WTC11 (cell line): ENCODE measurements around the gene DNAH11. TPM values are rescaled to one million over a fixed set of nuclear protein-coding genes. Genes with fewer than 3 reads are reported as not detected.

Source experiments
- ATAC-seq: fragments of 200-7000 bp; cut with Tn5 transposase; 2 replicates; pipeline ENCODE4 v1.10.0; 2021; ENCODE audit warnings: mild to moderate bottlenecking, moderate library complexity
- CTCF ChIA-PET: fragments of 300-600 bp; sonication (Branson Sonifier 250); formaldehyde crosslinking; loops from one replicate; lab custom pipeline; 2021; ENCODE audit warnings: antibody characterized with exemption; lab: Charles Lee
- POLR2A ChIA-PET: fragments of 350-600 bp; sonication (Branson Sonifier 250); formaldehyde crosslinking; loops from one replicate; lab custom pipeline; 2021; ENCODE audit warnings: antibody characterized with exemption; lab: Charles Lee
- DNase-seq: peaks from one replicate; pipeline ENCODE4 v3.0.0; 2021; ENCODE audit warnings: low spot score
- H3K27ac Mint-ChIP-seq: 2 replicates; pipeline ENCODE4 v1.8.0; 2021; ENCODE audit warnings: mixed read lengths
- H3K27me3 Mint-ChIP-seq: 2 replicates; pipeline ENCODE4 v1.8.0; 2021; ENCODE audit warnings: low read depth, mild to moderate bottlenecking, moderate library complexity, mixed read lengths
- H3K36me3 Mint-ChIP-seq: 2 replicates; pipeline ENCODE4 v1.8.0; 2021; ENCODE audit warnings: mixed read lengths
- H3K4me1 Mint-ChIP-seq: 2 replicates; pipeline ENCODE4 v1.8.0; 2022; ENCODE audit warnings: mixed read lengths
- H3K4me3 Mint-ChIP-seq: 2 replicates; pipeline ENCODE4 v1.8.0; 2021; ENCODE audit warnings: mild to moderate bottlenecking, moderate library complexity, mixed read lengths
- H3K9me3 Mint-ChIP-seq: 2 replicates; pipeline ENCODE4 v1.8.0; 2021; ENCODE audit warnings: mixed read lengths
- ATF3 ChIP-seq: sonication (generic); formaldehyde crosslinking; conservative IDR thresholded peaks from 2 replicates; pipeline ENCODE4 v1.8.1; 2022; ENCODE audit warnings: mild to moderate bottlenecking, missing genetic modification reagents
- CBFB ChIP-seq: sonication (generic); formaldehyde crosslinking; IDR thresholded peaks from 2 replicates; pipeline ENCODE4 v1.8.1; 2022; ENCODE audit warnings: mild to moderate bottlenecking, low read depth, missing genetic modification reagents
- E2F4 ChIP-seq: sonication (generic); formaldehyde crosslinking; IDR thresholded peaks from 2 replicates; pipeline ENCODE4 v1.8.1; 2022; ENCODE audit warnings: low read depth, mild to moderate bottlenecking, moderate library complexity, missing genetic modification reagents, borderline replicate concordance
- FOXK1 ChIP-seq: sonication (generic); formaldehyde crosslinking; IDR thresholded peaks from 2 replicates; pipeline ENCODE4 v1.8.0; 2022; ENCODE audit warnings: mild to moderate bottlenecking, moderate library complexity, missing genetic modification reagents
- GABPB1 ChIP-seq: sonication (generic); formaldehyde crosslinking; IDR thresholded peaks from 2 replicates; pipeline ENCODE4 v1.8.1; 2023; ENCODE audit warnings: mild to moderate bottlenecking, missing genetic modification reagents
- HMGA2 ChIP-seq: fragments of 250-450 bp; sonication (Bioruptor Pico); IDR thresholded peaks from 2 replicates; pipeline ENCODE4 v1.4.0; 2021; ENCODE audit warnings: mild to moderate bottlenecking, moderate library complexity
- NFYB ChIP-seq: sonication (generic); formaldehyde crosslinking; conservative IDR thresholded peaks from 2 replicates; pipeline ENCODE4 v1.8.0; 2022; ENCODE audit warnings: low read depth, missing genetic modification reagents
- NR2C2 ChIP-seq: sonication (generic); formaldehyde crosslinking; IDR thresholded peaks from 2 replicates; pipeline ENCODE4 v1.8.0; 2022; ENCODE audit warnings: mild to moderate bottlenecking, missing genetic modification reagents
- PRRX2 ChIP-seq: fragments of 250-450 bp; sonication (Bioruptor Pico); IDR thresholded peaks from 2 replicates; pipeline ENCODE4 v1.8.0; 2021; ENCODE audit warnings: mild to moderate bottlenecking
- RELA ChIP-seq: sonication (generic); formaldehyde crosslinking; IDR thresholded peaks from 2 replicates; pipeline ENCODE4 v1.8.1; 2022; ENCODE audit warnings: missing genetic modification reagents, mild to moderate bottlenecking, borderline replicate concordance
- USF2 ChIP-seq: sonication (generic); formaldehyde crosslinking; IDR thresholded peaks from 2 replicates; pipeline ENCODE4 v1.8.1; 2023; ENCODE audit warnings: mild to moderate bottlenecking, missing genetic modification reagents, moderate library complexity
- ZBTB21 ChIP-seq: sonication (generic); formaldehyde crosslinking; IDR thresholded peaks from 2 replicates; pipeline ENCODE4 v1.8.1; 2023; ENCODE audit warnings: mild to moderate bottlenecking, missing genetic modification reagents, borderline replicate concordance
- ZNF219 ChIP-seq: sonication (generic); formaldehyde crosslinking; IDR thresholded peaks from 2 replicates; pipeline ENCODE4 v1.8.0; 2023; ENCODE audit warnings: missing genetic modification reagents, mild to moderate bottlenecking, borderline replicate concordance
- ZNF263 ChIP-seq: sonication (generic); formaldehyde crosslinking; IDR thresholded peaks from 2 replicates; pipeline ENCODE4 v1.8.1; 2022; ENCODE audit warnings: low read depth, mild to moderate bottlenecking, moderate library complexity, missing genetic modification reagents
- ZNF416 ChIP-seq: fragments of 250-450 bp; sonication (Bioruptor Pico); IDR thresholded peaks from 2 replicates; pipeline ENCODE4 v1.9.0; 2021; ENCODE audit warnings: mild to moderate bottlenecking, inconsistent platforms
- total RNA-seq: library from RNA; stranded (reverse); gene quantifications from 3 replicates; pipeline ENCODE4 v1.2.3, GENCODE V29; 2021
- TF ChIP-seq, protein P1 (sequence below): sonication (generic); formaldehyde crosslinking; IDR thresholded peaks from 2 replicates; pipeline ENCODE4 v1.8.1; 2023; ENCODE audit warnings: mild to moderate bottlenecking, missing genetic modification reagents
- TF ChIP-seq, protein P2 (sequence below): sonication (generic); formaldehyde crosslinking; IDR thresholded peaks from 2 replicates; pipeline ENCODE4 v1.8.0; 2022; ENCODE audit warnings: mild to moderate bottlenecking, missing genetic modification reagents
- TF ChIP-seq, protein P3 (sequence below): fragments of 250-450 bp; sonication (Bioruptor Pico); IDR thresholded peaks from 2 replicates; pipeline ENCODE4 v2.1.2; 2022; ENCODE audit warnings: mild to moderate bottlenecking, moderate library complexity

Gene DNAH11
- total RNA-seq, 1 experiment from 2014 or later: 6.4 TPM

DNA sequence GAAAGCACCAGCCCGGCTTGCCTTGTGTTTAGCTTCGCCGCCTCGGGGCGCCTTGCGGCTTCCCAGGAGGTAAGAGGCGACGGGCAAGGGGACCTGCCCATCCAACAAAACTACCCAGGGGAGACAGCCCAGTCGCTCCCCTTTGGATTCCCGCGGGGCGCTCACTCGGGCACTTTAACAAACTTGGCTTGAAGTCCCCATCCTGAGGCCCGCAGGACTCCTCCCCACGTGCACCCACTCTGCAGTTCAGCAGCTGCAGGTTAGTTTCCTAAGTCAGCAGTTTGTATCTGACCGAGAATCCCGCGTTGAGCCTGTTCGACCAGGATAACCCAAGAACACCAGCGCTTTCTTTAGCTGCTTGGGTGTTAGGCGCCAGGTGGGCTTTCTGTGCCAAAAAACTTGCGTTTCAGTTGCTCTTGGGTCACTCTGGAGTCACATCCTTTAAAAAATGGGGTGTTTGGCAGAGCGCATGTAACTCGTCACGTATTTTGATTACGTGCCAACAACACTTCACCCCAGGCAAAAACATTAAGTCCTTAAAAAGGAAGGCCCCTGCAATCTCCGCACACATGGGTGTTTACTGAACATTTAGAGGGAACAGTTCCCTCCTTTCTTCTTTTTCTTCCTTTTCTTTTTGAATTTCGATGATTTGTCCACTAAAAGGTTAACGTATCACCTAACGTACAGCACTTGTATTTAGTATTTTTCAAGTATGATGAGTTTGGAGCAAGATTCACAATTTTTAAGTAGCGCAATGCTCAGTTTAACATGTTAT is 876 bp downstream of the DNAH11 start:
- H3K27ac Mint-ChIP-seq: no peak overlapping the region
- peak overlapping the region; percentile 84 for H3K4me3 Mint-ChIP-seq
- POLR2A ChIA-PET: interaction anchor here (0.6 kb wide), 1 partner anchor 97 kb away, joined by 3 read pairs; no protein-coding TSS in a partner anchor
- peaks cover 32% of the 10 kb centered on the region for H3K27me3 Mint-ChIP-seq
- no peaks in the 10 kb centered on the region for H3K9me3 Mint-ChIP-seq
- DNase-seq (no peak), ATAC-seq (peak; percentile 12)
- H3K36me3 Mint-ChIP-seq: no peaks in the 10 kb centered on the region
- TF ChIP-seq NR2C2 (CRISPR knock-in tag) (no peak), ZNF263 (CRISPR knock-in tag) (0 out of 2 replicates have a peak, but pooled peaks have one; percentile 7)
- H3K4me1 Mint-ChIP-seq: peaks cover 45% of the 10 kb centered on the region
- CTCF ChIA-PET: interaction anchor here (1.0 kb wide), 1 partner anchor 7 kb away, joined by 5 read pairs; no protein-coding TSS in a partner anchor

DNA sequence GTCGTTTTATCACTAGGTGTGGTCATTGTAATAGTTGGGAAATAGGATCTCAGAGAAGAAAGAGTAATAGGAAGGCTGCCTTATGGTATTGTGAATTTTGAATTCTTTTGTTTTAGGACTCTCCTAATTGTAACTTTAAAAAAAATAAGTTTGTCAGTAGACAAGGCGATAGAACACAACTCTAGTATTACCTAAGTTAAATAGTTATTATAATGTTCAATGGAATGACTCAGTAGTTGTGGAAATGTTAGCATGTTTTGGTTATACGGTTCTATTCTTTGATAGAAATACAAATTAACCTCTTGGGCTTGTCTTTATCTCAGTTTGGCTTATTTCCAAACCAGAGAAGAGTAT is 1.4 kb downstream of the DNAH11 start:
- Mint-ChIP-seq H3K9me3 (no peaks in the 10 kb centered on the region), H3K27me3 (peaks cover 32% of the 10 kb centered on the region), H3K4me1 (peaks cover 45% of the 10 kb centered on the region), H3K4me3 (peak overlapping the region; percentile 84)
- no peak for ATAC-seq
- DNase-seq: no peak
- POLR2A ChIA-PET: no interaction called here
- TF ChIP-seq, protein P1, sequence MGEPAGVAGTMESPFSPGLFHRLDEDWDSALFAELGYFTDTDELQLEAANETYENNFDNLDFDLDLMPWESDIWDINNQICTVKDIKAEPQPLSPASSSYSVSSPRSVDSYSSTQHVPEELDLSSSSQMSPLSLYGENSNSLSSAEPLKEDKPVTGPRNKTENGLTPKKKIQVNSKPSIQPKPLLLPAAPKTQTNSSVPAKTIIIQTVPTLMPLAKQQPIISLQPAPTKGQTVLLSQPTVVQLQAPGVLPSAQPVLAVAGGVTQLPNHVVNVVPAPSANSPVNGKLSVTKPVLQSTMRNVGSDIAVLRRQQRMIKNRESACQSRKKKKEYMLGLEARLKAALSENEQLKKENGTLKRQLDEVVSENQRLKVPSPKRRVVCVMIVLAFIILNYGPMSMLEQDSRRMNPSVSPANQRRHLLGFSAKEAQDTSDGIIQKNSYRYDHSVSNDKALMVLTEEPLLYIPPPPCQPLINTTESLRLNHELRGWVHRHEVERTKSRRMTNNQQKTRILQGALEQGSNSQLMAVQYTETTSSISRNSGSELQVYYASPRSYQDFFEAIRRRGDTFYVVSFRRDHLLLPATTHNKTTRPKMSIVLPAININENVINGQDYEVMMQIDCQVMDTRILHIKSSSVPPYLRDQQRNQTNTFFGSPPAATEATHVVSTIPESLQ (CRISPR knock-in tag): no peak
- no peak for TF ChIP-seq GABPB1 (CRISPR knock-in tag)
- no peak for TF ChIP-seq USF2
- no peak for TF ChIP-seq CBFB
- no peak for TF ChIP-seq PRRX2 (CRISPR knock-in tag)
- no peak for TF ChIP-seq HMGA2 (CRISPR knock-in tag)
- TF ChIP-seq FOXK1 (CRISPR knock-in tag): no peak
- no peak for TF ChIP-seq ATF3 (CRISPR knock-in tag)
- no peak for TF ChIP-seq ZNF416 (CRISPR knock-in tag)
- no peak for TF ChIP-seq RELA (CRISPR knock-in tag)
- TF ChIP-seq, protein P2, sequence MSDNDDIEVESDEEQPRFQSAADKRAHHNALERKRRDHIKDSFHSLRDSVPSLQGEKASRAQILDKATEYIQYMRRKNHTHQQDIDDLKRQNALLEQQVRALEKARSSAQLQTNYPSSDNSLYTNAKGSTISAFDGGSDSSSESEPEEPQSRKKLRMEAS (CRISPR knock-in tag): no peak
- TF ChIP-seq ZNF219 (CRISPR knock-in tag): no peak
- TF ChIP-seq, protein P3, sequence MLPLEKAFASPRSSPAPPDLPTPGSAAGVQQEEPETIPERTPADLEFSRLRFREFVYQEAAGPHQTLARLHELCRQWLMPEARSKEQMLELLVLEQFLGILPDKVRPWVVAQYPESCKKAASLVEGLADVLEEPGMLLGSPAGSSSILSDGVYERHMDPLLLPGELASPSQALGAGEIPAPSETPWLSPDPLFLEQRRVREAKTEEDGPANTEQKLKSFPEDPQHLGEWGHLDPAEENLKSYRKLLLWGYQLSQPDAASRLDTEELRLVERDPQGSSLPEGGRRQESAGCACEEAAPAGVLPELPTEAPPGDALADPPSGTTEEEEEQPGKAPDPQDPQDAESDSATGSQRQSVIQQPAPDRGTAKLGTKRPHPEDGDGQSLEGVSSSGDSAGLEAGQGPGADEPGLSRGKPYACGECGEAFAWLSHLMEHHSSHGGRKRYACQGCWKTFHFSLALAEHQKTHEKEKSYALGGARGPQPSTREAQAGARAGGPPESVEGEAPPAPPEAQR (CRISPR knock-in tag): no peak
- TF ChIP-seq E2F4 (CRISPR knock-in tag): no peak
- no peak for TF ChIP-seq ZBTB21 (CRISPR knock-in tag)
- no peak for TF ChIP-seq NFYB (CRISPR knock-in tag)
- TF ChIP-seq, all 79 proteins: peak for 0
- CTCF ChIA-PET: interaction anchor here (2.0 kb wide), 1 partner anchor 223 kb away, joined by 8 read pairs; no protein-coding TSS in a partner anchor
- Mint-ChIP-seq H3K27ac (no peak overlapping the region), H3K36me3 (no peaks in the 10 kb centered on the region)
